Activated CD8-positive, alpha-beta T cell treated with anti-CD3 and anti-CD28 coated beads for 36 hours (primary cell): Measurements from ENCODE around the gene PIBF1. TPM values are rescaled to one million over a fixed set of nuclear protein-coding genes. Genes with fewer than 3 reads are reported as not detected.
"Not testable (repeated sequence)": the region's sequence is repeated elsewhere in the genome, so short reads cannot be mapped to it uniquely, and the experiment has no call there.

Source experiments
- ATAC-seq: fragments of 200-7000 bp; cut with Tn5 transposase; one replicate; pipeline ENCODE4 v1.10.0; 2021; ENCODE audit warnings: mild to moderate bottlenecking, moderate library complexity
- CTCF ChIA-PET: fragments of 350-600 bp; sonication (Branson Sonifier 250); formaldehyde crosslinking; loops from one replicate; lab custom pipeline; 2021; ENCODE audit warnings: antibody characterized with exemption; lab: Charles Lee
- POLR2A ChIA-PET: fragments of 350-600 bp; sonication (Branson Sonifier 250); formaldehyde crosslinking; loops from one replicate; lab custom pipeline; 2021; ENCODE audit warnings: antibody characterized with exemption; lab: Charles Lee
- DNase-seq: peaks from one replicate; pipeline ENCODE4 v3.0.0-alpha.2; 2020
- H3K27ac Mint-ChIP-seq: one replicate; pipeline ENCODE4 v1.8.0; 2021; ENCODE audit warnings: mild to moderate bottlenecking, mixed read lengths
- H3K27me3 Mint-ChIP-seq: one replicate; pipeline ENCODE4 v1.8.0; 2021; ENCODE audit warnings: mixed read lengths
- H3K36me3 Mint-ChIP-seq: one replicate; pipeline ENCODE4 v1.8.0; 2021; ENCODE audit warnings: low read depth, mixed read lengths
- H3K4me1 Mint-ChIP-seq: one replicate; pipeline ENCODE4 v1.8.0; 2021; ENCODE audit warnings: low read depth, mixed read lengths
- H3K4me3 Mint-ChIP-seq: one replicate; pipeline ENCODE4 v1.8.0; 2021; ENCODE audit warnings: mild to moderate bottlenecking, moderate library complexity, mixed read lengths
- H3K9me3 Mint-ChIP-seq: one replicate; pipeline ENCODE4 v1.8.0; 2021; ENCODE audit warnings: mixed read lengths
- CTCF ChIP-seq: fragments of 200-600 bp; IDR thresholded peaks from one replicate; pipeline ENCODE4 v1.8.0; 2022; ENCODE audit warnings: antibody characterized with exemption, mild to moderate bottlenecking
- intact Hi-C: fragments of 100-400 bp; cut with micrococcal nuclease; formaldehyde crosslinking; loops from one replicate; pipeline ENCODE4 v1.10.0; 2022
- total RNA-seq, 2 experiments: library from RNA; stranded (reverse); gene quantifications; one replicate each; pipeline ENCODE4 v1.2.3, GENCODE V29; 2021

The PIBF1 gene
- total RNA-seq, 2 experiments from 2014 or later, result 26.2 to 29.7 TPM

- ChIA-PET CTCF (no interaction called here), POLR2A (no interaction called here)
- H3K27ac Mint-ChIP-seq, result no peak overlapping the region
- ATAC-seq (no peak), DNase-seq (no peak)
- intact Hi-C loops, result no loop called here
- no peak for TF ChIP-seq CTCF
- peaks cover 14% of the 10 kb centered on the region for H3K36me3 Mint-ChIP-seq
- H3K27me3 Mint-ChIP-seq, result no peaks in the 10 kb centered on the region
- H3K9me3 Mint-ChIP-seq, result peaks cover 2% of the 10 kb centered on the region
- no peak overlapping the region for H3K4me3 Mint-ChIP-seq
- no peaks in the 10 kb centered on the region for H3K4me1 Mint-ChIP-seq
Observed at GRCh38 chr13:72891423-72891822, 109.5 kb downstream of the PIBF1 start.

- POLR2A ChIA-PET, result no interaction called here
- H3K27me3 Mint-ChIP-seq, result no peaks in the 10 kb centered on the region
Observed at GRCh38 chr13:72896869-72897268, 114.9 kb downstream of the PIBF1 start.

GRCh38 chr13:72901546-72901945 is 119.6 kb downstream of the PIBF1 start:
- H3K4me3 Mint-ChIP-seq, H3K27me3 Mint-ChIP-seq, ATAC-seq, CTCF ChIA-PET, H3K4me1 Mint-ChIP-seq, POLR2A ChIA-PET, intact Hi-C loops, H3K9me3 Mint-ChIP-seq, H3K27ac Mint-ChIP-seq, DNase-seq: not testable (repeated sequence)
- H3K36me3 Mint-ChIP-seq, result peaks cover 12% of the 10 kb centered on the region

More at GRCh38 chr13:72896869-72897268, 114.9 kb downstream of the PIBF1 start:
- H3K36me3 Mint-ChIP-seq, result peaks cover 22% of the 10 kb centered on the region
- ATAC-seq (no peak), DNase-seq (no peak)
- H3K4me3 Mint-ChIP-seq, result no peak overlapping the region
- no peak overlapping the region for H3K27ac Mint-ChIP-seq
- intact Hi-C loops, result no loop called here
- peaks cover 12% of the 10 kb centered on the region for H3K9me3 Mint-ChIP-seq
- CTCF ChIA-PET, result no interaction called here
- TF ChIP-seq CTCF, result no peak
- H3K4me1 Mint-ChIP-seq, result no peaks in the 10 kb centered on the region

GRCh38 chr13:72908416-72908815 is 126.5 kb downstream of the PIBF1 start:
- Mint-ChIP-seq H3K36me3 (peaks cover 29% of the 10 kb centered on the region), H3K27ac (no peak overlapping the region), H3K4me3 (no peak overlapping the region), H3K9me3 (no peaks in the 10 kb centered on the region), H3K4me1 (no peaks in the 10 kb centered on the region), H3K27me3 (no peaks in the 10 kb centered on the region)
- intact Hi-C loops, result no loop called here
- no peak for TF ChIP-seq CTCF
- DNase-seq, result no peak
- ChIA-PET CTCF (interaction anchor here (0.7 kb wide), 1 partner anchor 501 kb away, joined by 3 read pairs; no protein-coding TSS in a partner anchor), POLR2A (interaction anchor here (0.7 kb wide), 1 partner anchor 190 kb away, joined by 4 read pairs; no protein-coding TSS in a partner anchor)
- ATAC-seq, result no peak

GRCh38 chr13:72911981-72912380 is 130.0 kb downstream of the PIBF1 start:
- Mint-ChIP-seq H3K4me1 (no peaks in the 10 kb centered on the region), H3K36me3 (peaks cover 27% of the 10 kb centered on the region), H3K27me3 (no peaks in the 10 kb centered on the region), H3K4me3 (no peak overlapping the region), H3K9me3 (no peaks in the 10 kb centered on the region), H3K27ac (no peak overlapping the region)
- DNase-seq (no peak), ATAC-seq (no peak)
- no peak for TF ChIP-seq CTCF
- ChIA-PET POLR2A (no interaction called here), CTCF (no interaction called here)
- intact Hi-C loops, result no loop called here

- intact Hi-C loops, result no loop called here
- Mint-ChIP-seq H3K27ac (no peak overlapping the region), H3K4me3 (no peak overlapping the region), H3K4me1 (peaks cover 5% of the 10 kb centered on the region), H3K27me3 (no peaks in the 10 kb centered on the region), H3K9me3 (no peaks in the 10 kb centered on the region), H3K36me3 (peaks cover 35% of the 10 kb centered on the region)
- ChIA-PET CTCF (no interaction called here), POLR2A (no interaction called here)
- ATAC-seq, result no peak
- TF ChIP-seq CTCF, result no peak
- no peak for DNase-seq
Observed at GRCh38 chr13:72920097-72920496, 138.2 kb downstream of the PIBF1 start.
